Measurements from ENCODE around the gene NEO1.

The NEO1 gene

DNA sequence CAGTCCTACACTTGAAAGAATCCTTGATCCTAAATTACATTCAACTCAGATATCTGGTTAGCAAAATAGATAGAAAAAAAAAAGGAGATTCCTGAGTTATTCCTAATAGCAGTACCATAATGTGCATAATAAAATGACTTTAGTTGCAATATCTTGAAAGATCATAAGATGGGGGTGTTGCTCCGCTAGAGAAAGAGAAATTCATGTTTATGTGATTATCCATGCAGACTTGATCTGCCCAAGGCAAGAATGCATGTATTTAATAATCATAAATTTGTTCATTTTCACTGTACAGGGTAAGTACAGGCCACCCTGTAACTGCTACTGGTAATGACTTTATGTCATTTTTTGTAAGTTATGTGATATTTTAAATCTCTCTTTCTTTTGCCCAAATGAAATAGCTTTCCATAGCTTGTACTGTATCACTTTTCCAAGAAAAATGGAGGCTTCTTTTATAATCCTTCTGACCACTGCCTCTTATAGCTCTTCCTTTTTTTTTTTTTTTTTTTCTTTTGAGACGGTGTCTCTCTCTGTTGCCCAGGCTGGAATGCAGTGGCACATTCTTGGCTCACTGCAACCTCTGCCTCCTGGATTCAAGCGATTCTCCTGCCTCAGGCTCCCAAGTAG lies 231.9 kb downstream of the NEO1 start:
- H3F3A ChIP-seq (ENCODE audit: insufficient read depth, low read length) = no peaks in the 10 kb centered on the region
- no peak overlapping the region for H3K4me3 ChIP-seq (ENCODE audit: low read depth, low read length, poor library complexity, severe bottlenecking)
- H3K27ac ChIP-seq (ENCODE audit: low read depth, low read length, poor library complexity, severe bottlenecking) = no peak overlapping the region
- no peaks in the 10 kb centered on the region for H4K20me1 ChIP-seq (ENCODE audit: insufficient read depth, low read length)
- H3K4me1 ChIP-seq (ENCODE audit: insufficient read depth, low read length, severe bottlenecking) = no peaks in the 10 kb centered on the region
- no peaks in the 10 kb centered on the region for H3K9me3 ChIP-seq (ENCODE audit: low read length)
- H3K27me3 ChIP-seq (ENCODE audit: insufficient read depth, low read length) = no peaks in the 10 kb centered on the region
- TF ChIP-seq, protein P1, sequence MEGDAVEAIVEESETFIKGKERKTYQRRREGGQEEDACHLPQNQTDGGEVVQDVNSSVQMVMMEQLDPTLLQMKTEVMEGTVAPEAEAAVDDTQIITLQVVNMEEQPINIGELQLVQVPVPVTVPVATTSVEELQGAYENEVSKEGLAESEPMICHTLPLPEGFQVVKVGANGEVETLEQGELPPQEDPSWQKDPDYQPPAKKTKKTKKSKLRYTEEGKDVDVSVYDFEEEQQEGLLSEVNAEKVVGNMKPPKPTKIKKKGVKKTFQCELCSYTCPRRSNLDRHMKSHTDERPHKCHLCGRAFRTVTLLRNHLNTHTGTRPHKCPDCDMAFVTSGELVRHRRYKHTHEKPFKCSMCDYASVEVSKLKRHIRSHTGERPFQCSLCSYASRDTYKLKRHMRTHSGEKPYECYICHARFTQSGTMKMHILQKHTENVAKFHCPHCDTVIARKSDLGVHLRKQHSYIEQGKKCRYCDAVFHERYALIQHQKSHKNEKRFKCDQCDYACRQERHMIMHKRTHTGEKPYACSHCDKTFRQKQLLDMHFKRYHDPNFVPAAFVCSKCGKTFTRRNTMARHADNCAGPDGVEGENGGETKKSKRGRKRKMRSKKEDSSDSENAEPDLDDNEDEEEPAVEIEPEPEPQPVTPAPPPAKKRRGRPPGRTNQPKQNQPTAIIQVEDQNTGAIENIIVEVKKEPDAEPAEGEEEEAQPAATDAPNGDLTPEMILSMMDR (IDR thresholded peaks at IDR 0.05; ENCODE audit: low read length) = peak; percentile 25; the same call in 1 of the 2 replicates
- TF ChIP-seq EZH2 (IDR thresholded peaks at IDR 0.05; ENCODE audit: borderline replicate concordance, low read length) = no peak
- no peak overlapping the region for H3K4me2 ChIP-seq (ENCODE audit: low read length)
- no peak overlapping the region for H3K9ac ChIP-seq (ENCODE audit: low read length)
- no peaks in the 10 kb centered on the region for H3K9me2 ChIP-seq (ENCODE audit: low read depth, low read length)
- H2AFZ ChIP-seq (ENCODE audit: low read length) = no peak overlapping the region
- no peaks in the 10 kb centered on the region for H3K79me2 ChIP-seq (ENCODE audit: insufficient read depth, low read length)
- no peaks in the 10 kb centered on the region for H3K36me3 ChIP-seq (ENCODE audit: insufficient read depth, low read length)

DNA sequence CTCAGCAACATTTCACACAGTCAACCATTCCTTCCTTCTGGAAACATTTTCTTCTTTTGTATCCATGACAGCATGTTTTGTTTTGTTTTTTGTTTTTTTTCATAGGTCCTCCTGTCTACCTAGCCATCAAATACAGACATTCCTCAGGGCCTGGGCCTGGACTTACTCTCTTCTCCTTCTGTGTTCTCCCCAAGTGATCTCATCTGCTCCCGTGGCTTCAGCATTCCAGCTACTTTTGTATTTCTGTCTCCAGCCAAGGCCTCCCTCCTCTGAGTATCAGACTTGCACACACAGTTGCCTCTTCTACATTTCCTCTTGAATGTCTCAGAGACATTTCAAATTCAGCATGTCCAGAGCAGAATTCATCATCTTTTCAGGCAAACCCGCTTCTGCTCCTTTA lies 234.0 kb downstream of the NEO1 start:
- no peak for TF ChIP-seq EZH2 (IDR thresholded peaks at IDR 0.05; ENCODE audit: borderline replicate concordance, low read length)
- TF ChIP-seq, protein P1 (IDR thresholded peaks at IDR 0.05; ENCODE audit: low read length) = no peak
- H3K9me2 ChIP-seq (ENCODE audit: low read depth, low read length) = no peaks in the 10 kb centered on the region
- no peak overlapping the region for H3K9ac ChIP-seq (ENCODE audit: low read length)
- H3K4me3 ChIP-seq (ENCODE audit: low read depth, low read length, poor library complexity, severe bottlenecking) = no peak overlapping the region
- H3K27ac ChIP-seq (ENCODE audit: low read depth, low read length, poor library complexity, severe bottlenecking) = no peak overlapping the region
- H2AFZ ChIP-seq (ENCODE audit: low read length) = no peak overlapping the region
- no peaks in the 10 kb centered on the region for H3K9me3 ChIP-seq (ENCODE audit: low read length)
- no peaks in the 10 kb centered on the region for H4K20me1 ChIP-seq (ENCODE audit: insufficient read depth, low read length)
- no peaks in the 10 kb centered on the region for H3K4me1 ChIP-seq (ENCODE audit: insufficient read depth, low read length, severe bottlenecking)
- no peaks in the 10 kb centered on the region for H3K27me3 ChIP-seq (ENCODE audit: insufficient read depth, low read length)
- H3K4me2 ChIP-seq (ENCODE audit: low read length) = no peak overlapping the region
- H3F3A ChIP-seq (ENCODE audit: insufficient read depth, low read length) = no peaks in the 10 kb centered on the region
- no peaks in the 10 kb centered on the region for H3K79me2 ChIP-seq (ENCODE audit: insufficient read depth, low read length)
- H3K36me3 ChIP-seq (ENCODE audit: insufficient read depth, low read length) = no peaks in the 10 kb centered on the region

DNA sequence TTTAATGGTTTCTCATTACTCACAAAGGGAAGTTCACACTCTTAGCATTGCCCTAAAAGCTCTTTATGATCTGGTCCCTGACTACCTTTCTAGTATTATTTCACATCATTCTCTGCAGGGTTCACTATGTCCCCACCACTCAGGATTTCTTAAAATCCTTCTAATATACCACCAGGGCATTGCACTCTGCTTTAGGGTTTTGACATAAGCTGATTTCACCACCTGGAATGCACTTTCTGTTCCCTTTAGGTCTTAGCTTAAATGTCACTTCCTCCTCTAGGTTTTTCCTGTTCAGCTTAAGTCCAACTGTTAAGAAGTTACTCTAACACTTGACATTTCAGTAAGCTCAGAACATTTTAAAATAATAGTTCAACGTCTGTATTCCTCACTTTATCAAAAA lies 234.8 kb downstream of the NEO1 start:
- Histone ChIP-seq H3K4me3 (ENCODE audit: low read depth, low read length, poor library complexity, severe bottlenecking) (no peak overlapping the region), H3F3A (ENCODE audit: insufficient read depth, low read length) (no peaks in the 10 kb centered on the region), H3K4me2 (ENCODE audit: low read length) (no peak overlapping the region), H3K9me2 (ENCODE audit: low read depth, low read length) (no peaks in the 10 kb centered on the region), H3K9ac (ENCODE audit: low read length) (no peak overlapping the region), H4K20me1 (ENCODE audit: insufficient read depth, low read length) (no peaks in the 10 kb centered on the region), H3K27me3 (ENCODE audit: insufficient read depth, low read length) (no peaks in the 10 kb centered on the region), H3K9me3 (ENCODE audit: low read length) (no peaks in the 10 kb centered on the region), H3K79me2 (ENCODE audit: insufficient read depth, low read length) (no peaks in the 10 kb centered on the region), H3K36me3 (ENCODE audit: insufficient read depth, low read length) (no peaks in the 10 kb centered on the region), H3K27ac (ENCODE audit: low read depth, low read length, poor library complexity, severe bottlenecking) (no peak overlapping the region), H3K4me1 (ENCODE audit: insufficient read depth, low read length, severe bottlenecking) (no peaks in the 10 kb centered on the region), H2AFZ (ENCODE audit: low read length) (no peak overlapping the region)
- no peak for TF ChIP-seq EZH2 (IDR thresholded peaks at IDR 0.05; ENCODE audit: borderline replicate concordance, low read length)
- TF ChIP-seq, protein P1 (IDR thresholded peaks at IDR 0.05; ENCODE audit: low read length) = no peak

Data from OCI-LY1 (cell line).